NCI-H1417 (cell line): ENCODE measurements around the gene ALK.

Source experiments
- DNase-seq, 3 experiments: peaks; one replicate each; lab custom pipeline; 2025; lab: John Stamatoyannopoulos, UW

Gene ALK

GRCh38 chr2:29450596-29451222, 470.7 kb downstream of the ALK start:
- DNase-seq: peak; percentile 21 to 93 (median 70)

- DNase-seq: no peak
These were observed 471.9 kb downstream of the ALK start for GRCh38 chr2:29449499-29449898.

GRCh38 chr2:29448096-29448688, 473.2 kb downstream of the ALK start:
- DNase-seq: no peak

GRCh38 chr2:29447513-29447912, 473.9 kb downstream of the ALK start:
- DNase-seq: no peak

- DNase-seq: no peak
These were observed 474.5 kb downstream of the ALK start for GRCh38 chr2:29446847-29447246.

GRCh38 chr2:29444150-29444549, 477.2 kb downstream of the ALK start:
- DNase-seq: no peak

- DNase-seq: peak in 2 of 3 experiments; percentile 16 to 39
These were observed 477.8 kb downstream of the ALK start for GRCh38 chr2:29443627-29444026.

- DNase-seq: peak in 2 of 3 experiments; percentile 17 to 40
These were observed 478.2 kb downstream of the ALK start for GRCh38 chr2:29443151-29443550.

GRCh38 chr2:29440921-29441623, 480.3 kb downstream of the ALK start:
- no peak for DNase-seq

GRCh38 chr2:29433920-29434319, 487.5 kb downstream of the ALK start:
- no peak for DNase-seq

- no peak for DNase-seq
These were observed 488.3 kb downstream of the ALK start for GRCh38 chr2:29433128-29433527.

- no peak for DNase-seq
These were observed 489.9 kb downstream of the ALK start for GRCh38 chr2:29431485-29431884.

GRCh38 chr2:29430382-29431112, 490.8 kb downstream of the ALK start:
- peak in 2 of 3 experiments; percentile 36 to 78 for DNase-seq

GRCh38 chr2:29426354-29426753, 495.0 kb downstream of the ALK start:
- no peak for DNase-seq

- no peak for DNase-seq
These were observed 495.5 kb downstream of the ALK start for GRCh38 chr2:29425866-29426265.

GRCh38 chr2:29423061-29423666, 498.2 kb downstream of the ALK start:
- DNase-seq: peak in 2 of 3 experiments; percentile 31 to 81

GRCh38 chr2:29420999-29421782, 500.2 kb downstream of the ALK start:
- peak in 1 of 3 experiments; percentile 34 for DNase-seq

GRCh38 chr2:29420464-29420863, 500.9 kb downstream of the ALK start:
- DNase-seq: no peak

- DNase-seq: no peak
These were observed 503.8 kb downstream of the ALK start for GRCh38 chr2:29417630-29418029.

- DNase-seq: no peak
These were observed 509.0 kb downstream of the ALK start for GRCh38 chr2:29412197-29412925.

- DNase-seq: no peak
These were observed 515.7 kb downstream of the ALK start for GRCh38 chr2:29405707-29406106.
